HUES48 (cell line): ENCODE data around the gene PLPPR1.
"Not testable (repeated sequence)": the region's sequence is repeated elsewhere in the genome, so short reads cannot be mapped to it uniquely, and the experiment has no call there.

Source experiments
- H3K27ac ChIP-seq: one replicate; pipeline ENCODE4 v1.7.0; 2013; ENCODE audit warnings: low read depth, low read length, inconsistent platforms
- H3K27me3 ChIP-seq: 2 replicates; pipeline ENCODE4 v1.6.1; 2013; ENCODE audit warnings: mild to moderate bottlenecking, low read length; ENCODE audit not compliant: control insufficient read depth, insufficient read depth
- H3K36me3 ChIP-seq: 2 replicates; pipeline ENCODE4 v1.6.1; 2013; ENCODE audit warnings: low read length; ENCODE audit not compliant: control insufficient read depth, insufficient read depth
- H3K4me1 ChIP-seq: 2 replicates; pipeline ENCODE4 v1.6.1; 2013; ENCODE audit warnings: mild to moderate bottlenecking, low read length; ENCODE audit not compliant: control insufficient read depth, insufficient read depth
- H3K4me3 ChIP-seq: 2 replicates; pipeline ENCODE4 v1.5.1; 2013; ENCODE audit warnings: mild to moderate bottlenecking, low read depth, low read length
- H3K9ac ChIP-seq: 2 replicates; pipeline ENCODE4 v1.6.1; 2013; ENCODE audit warnings: mild to moderate bottlenecking, low read depth, low read length, moderate library complexity
- H3K9me3 ChIP-seq: 2 replicates; pipeline ENCODE4 v1.6.1; 2013; ENCODE audit warnings: low read length; ENCODE audit not compliant: control insufficient read depth, insufficient read depth

The PLPPR1 gene

GRCh38 chr9:101026824-101027223 lies 1.7 kb upstream of the PLPPR1 start:
- Histone ChIP-seq H3K9ac (no peak overlapping the region), H3K27me3 (peaks cover 58% of the 10 kb centered on the region), H3K9me3 (no peaks in the 10 kb centered on the region), H3K27ac (no peak overlapping the region), H3K4me3 (no peak overlapping the region), H3K36me3 (no peaks in the 10 kb centered on the region), H3K4me1 (peaks cover 11% of the 10 kb centered on the region; the same call in 1 of the 2 replicates)

- peaks cover 63% of the 10 kb centered on the region for H3K27me3 ChIP-seq
- H3K4me3 ChIP-seq, result no peak overlapping the region
- H3K9me3 ChIP-seq, result no peaks in the 10 kb centered on the region
- H3K9ac ChIP-seq, result no peak overlapping the region
- no peak overlapping the region for H3K27ac ChIP-seq
- no peaks in the 10 kb centered on the region for H3K36me3 ChIP-seq
- H3K4me1 ChIP-seq, result peaks cover 11% of the 10 kb centered on the region; the same call in 1 of the 2 replicates
Observed at GRCh38 chr9:101027236-101027635, 1.3 kb upstream of the PLPPR1 start.

GRCh38 chr9:101027733-101028345 lies 688 bp upstream of the PLPPR1 start:
- H3K27me3 ChIP-seq, result peaks cover 66% of the 10 kb centered on the region
- H3K27ac ChIP-seq, result no peak overlapping the region
- peak overlapping the region; percentile 86 for H3K4me3 ChIP-seq

GRCh38 chr9:101029315-101030085 lies 973 bp downstream of the PLPPR1 start:
- H3K27ac ChIP-seq, result no peak overlapping the region
- H3K27me3 ChIP-seq, result peaks cover 66% of the 10 kb centered on the region
- no peaks in the 10 kb centered on the region for H3K9me3 ChIP-seq
- no peak overlapping the region for H3K9ac ChIP-seq
- H3K36me3 ChIP-seq, result no peaks in the 10 kb centered on the region
- H3K4me3 ChIP-seq, result peak overlapping the region; percentile 86
- H3K4me1 ChIP-seq, result peaks cover 11% of the 10 kb centered on the region; the same call in 1 of the 2 replicates

More at GRCh38 chr9:101027733-101028345, 688 bp upstream of the PLPPR1 start:
- Histone ChIP-seq H3K9me3 (no peaks in the 10 kb centered on the region), H3K36me3 (no peaks in the 10 kb centered on the region), H3K9ac (peak overlapping the region; percentile 48), H3K4me1 (peaks cover 11% of the 10 kb centered on the region; the same call in 1 of the 2 replicates)

- H3K9me3 ChIP-seq, result no peaks in the 10 kb centered on the region
- no peaks in the 10 kb centered on the region for H3K36me3 ChIP-seq
- peaks cover 66% of the 10 kb centered on the region for H3K27me3 ChIP-seq
- peak overlapping the region; percentile 86 for H3K4me3 ChIP-seq
- H3K4me1 ChIP-seq, result peaks cover 11% of the 10 kb centered on the region; the same call in 1 of the 2 replicates
- no peak overlapping the region for H3K27ac ChIP-seq
- no peak overlapping the region for H3K9ac ChIP-seq
Observed at GRCh38 chr9:101030086-101030391, 1.5 kb downstream of the PLPPR1 start.

- no peaks in the 10 kb centered on the region for H3K9me3 ChIP-seq
- no peak overlapping the region for H3K9ac ChIP-seq
- peaks cover 50% of the 10 kb centered on the region for H3K27me3 ChIP-seq
- H3K4me3 ChIP-seq, result no peak overlapping the region
- no peaks in the 10 kb centered on the region for H3K36me3 ChIP-seq
- H3K4me1 ChIP-seq, result peaks cover 7% of the 10 kb centered on the region; the same call in 1 of the 2 replicates
- no peak overlapping the region for H3K27ac ChIP-seq
Observed at GRCh38 chr9:101032426-101032825, 3.9 kb downstream of the PLPPR1 start.

- Histone ChIP-seq H3K9ac (no peak overlapping the region), H3K27me3 (peaks cover 34% of the 10 kb centered on the region), H3K9me3 (no peaks in the 10 kb centered on the region), H3K36me3 (no peaks in the 10 kb centered on the region), H3K4me1 (no peaks in the 10 kb centered on the region), H3K27ac (no peak overlapping the region), H3K4me3 (no peak overlapping the region)
Observed at GRCh38 chr9:101034222-101034621, 5.7 kb downstream of the PLPPR1 start.

- no peaks in the 10 kb centered on the region for H3K9me3 ChIP-seq
- no peak overlapping the region for H3K27ac ChIP-seq
- H3K36me3 ChIP-seq, result no peaks in the 10 kb centered on the region
- no peak overlapping the region for H3K9ac ChIP-seq
- peaks cover 25% of the 10 kb centered on the region for H3K27me3 ChIP-seq
- H3K4me1 ChIP-seq, result no peaks in the 10 kb centered on the region
- H3K4me3 ChIP-seq, result no peak overlapping the region
Observed at GRCh38 chr9:101035098-101035497, 6.6 kb downstream of the PLPPR1 start.

- H3K36me3 ChIP-seq, result no peaks in the 10 kb centered on the region
- H3K9me3 ChIP-seq, result no peaks in the 10 kb centered on the region
- H3K27me3 ChIP-seq, result peaks cover 2% of the 10 kb centered on the region; the same call in 1 of the 2 replicates
- no peaks in the 10 kb centered on the region for H3K4me1 ChIP-seq
- H3K4me3 ChIP-seq, result no peak overlapping the region
- no peak overlapping the region for H3K27ac ChIP-seq
- H3K9ac ChIP-seq, result no peak overlapping the region
Observed at GRCh38 chr9:101037430-101037829, 8.9 kb downstream of the PLPPR1 start.

- Histone ChIP-seq H3K4me1 (no peaks in the 10 kb centered on the region), H3K9me3 (peaks cover 2% of the 10 kb centered on the region; the same call in 1 of the 2 replicates), H3K27me3 (no peaks in the 10 kb centered on the region), H3K36me3 (no peaks in the 10 kb centered on the region), H3K27ac (no peak overlapping the region), H3K9ac (no peak overlapping the region), H3K4me3 (no peak overlapping the region)
Observed at GRCh38 chr9:101038488-101038887, 10.0 kb downstream of the PLPPR1 start.

- H3K9me3 ChIP-seq, H3K4me3 ChIP-seq, H3K27me3 ChIP-seq, H3K9ac ChIP-seq, H3K4me1 ChIP-seq, H3K36me3 ChIP-seq, H3K27ac ChIP-seq: not testable (repeated sequence)
Observed at GRCh38 chr9:101039581-101039980, 11.1 kb downstream of the PLPPR1 start.
